ENCODE data around the gene MRC1.
"Not testable (repeated sequence)": the region's sequence is repeated elsewhere in the genome, so short reads cannot be mapped to it uniquely, and the experiment has no call there.

MRC1 gene

DNA sequence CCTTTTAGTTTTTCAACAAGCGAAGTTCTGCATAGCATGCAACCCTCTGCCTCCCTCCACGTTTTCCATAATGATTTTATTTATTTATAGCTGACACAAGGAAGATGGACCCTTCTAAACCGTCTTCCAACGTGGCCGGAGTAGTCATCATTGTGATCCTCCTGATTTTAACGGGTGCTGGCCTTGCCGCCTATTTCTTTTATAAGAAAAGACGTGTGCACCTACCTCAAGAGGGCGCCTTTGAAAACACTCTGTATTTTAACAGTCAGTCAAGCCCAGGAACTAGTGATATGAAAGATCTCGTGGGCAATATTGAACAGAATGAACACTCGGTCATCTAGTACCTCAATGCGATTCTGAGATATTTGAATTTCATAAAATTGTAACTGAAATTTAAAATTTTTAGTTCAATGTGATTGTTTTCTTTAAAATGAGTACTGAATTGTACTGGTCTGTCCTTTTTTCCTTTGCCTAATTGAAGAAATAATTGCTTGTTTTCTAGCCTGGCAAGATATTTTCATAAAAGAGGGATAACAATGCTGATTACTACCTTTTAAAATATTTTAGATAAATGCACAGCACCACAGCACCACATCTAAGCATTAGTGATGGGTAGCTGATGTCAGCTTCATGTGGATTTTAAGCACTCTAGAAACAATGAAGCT is 101.1 kb downstream of the MRC1 start:
- DNase-seq, result no peak

DNA sequence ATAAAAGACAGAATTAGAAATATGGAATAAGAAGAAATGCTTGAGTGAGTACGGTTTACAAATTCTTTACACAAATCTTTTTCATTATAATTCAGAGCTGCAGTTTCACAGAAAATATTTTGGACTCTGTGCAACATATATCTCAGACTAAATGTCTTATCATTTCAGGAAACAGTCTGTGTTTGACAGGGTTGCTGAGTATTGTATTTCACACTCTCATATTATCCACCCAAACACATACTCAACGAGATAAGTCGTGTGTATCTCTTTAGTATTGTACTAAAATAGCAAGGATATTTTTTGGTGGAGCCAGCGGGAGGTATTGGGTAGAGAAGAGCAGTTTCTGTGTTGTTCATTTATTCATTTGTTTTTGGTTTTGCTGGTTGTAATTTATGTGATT is 103.6 kb downstream of the MRC1 start:
- no peak for DNase-seq

DNA sequence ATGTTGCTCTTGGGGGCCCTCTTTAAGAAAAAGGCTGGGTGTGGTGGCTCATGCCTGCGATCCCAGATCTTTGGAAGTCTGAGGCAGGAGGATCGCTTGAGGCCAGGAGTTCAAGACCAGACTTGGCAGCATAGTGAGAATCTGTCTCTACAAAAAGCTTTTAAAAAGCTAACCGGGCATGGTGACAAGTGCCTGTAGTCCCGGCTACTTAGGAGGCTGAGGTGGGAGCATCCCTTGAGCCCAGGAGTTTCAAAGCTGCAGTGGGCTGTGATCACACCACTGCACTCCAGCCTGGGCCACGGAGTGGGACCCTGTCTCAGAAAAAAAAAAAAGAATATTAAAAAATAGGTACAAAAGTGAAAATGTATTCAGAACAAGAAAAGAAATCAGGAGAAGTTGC is 104.5 kb downstream of the MRC1 start:
- no peak for DNase-seq

DNA sequence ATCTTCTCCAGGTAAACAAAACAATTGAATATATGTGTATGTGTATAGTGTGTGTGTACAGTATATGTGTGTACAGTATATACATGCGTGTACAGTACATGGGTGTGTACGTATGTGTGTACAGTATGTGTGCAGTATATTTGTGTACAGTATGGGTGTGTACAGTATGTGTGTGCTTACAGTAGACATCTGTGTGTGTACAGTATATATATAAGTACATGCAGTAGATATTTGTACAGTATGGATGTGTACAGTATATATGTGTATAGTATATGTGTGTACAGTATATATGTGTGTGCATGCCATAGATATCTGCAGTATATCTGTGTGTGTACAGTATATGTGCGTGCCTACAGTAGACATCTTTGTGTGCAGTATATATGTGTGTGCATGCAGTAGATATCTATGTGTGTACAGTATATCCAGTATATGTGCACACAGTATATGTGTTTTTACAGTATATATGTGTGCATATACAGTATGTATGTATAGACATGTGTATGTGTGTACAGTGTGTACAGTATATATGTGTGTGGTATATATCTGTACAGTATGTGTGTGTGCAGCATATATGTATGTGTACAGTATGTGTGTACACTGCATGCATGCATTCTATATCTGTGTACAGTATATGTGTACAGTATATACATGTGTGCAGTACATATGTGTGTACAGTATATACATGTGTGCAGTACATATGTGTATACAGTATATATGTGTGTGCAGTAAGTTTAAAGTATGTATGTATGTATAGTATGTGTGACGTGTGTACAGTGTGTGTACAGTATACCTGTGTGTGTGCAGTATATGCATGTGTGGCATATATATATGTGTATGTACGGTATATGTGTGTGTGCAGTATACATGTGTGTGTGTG is 105.3 kb downstream of the MRC1 start:
- DNase-seq, result no peak

DNA sequence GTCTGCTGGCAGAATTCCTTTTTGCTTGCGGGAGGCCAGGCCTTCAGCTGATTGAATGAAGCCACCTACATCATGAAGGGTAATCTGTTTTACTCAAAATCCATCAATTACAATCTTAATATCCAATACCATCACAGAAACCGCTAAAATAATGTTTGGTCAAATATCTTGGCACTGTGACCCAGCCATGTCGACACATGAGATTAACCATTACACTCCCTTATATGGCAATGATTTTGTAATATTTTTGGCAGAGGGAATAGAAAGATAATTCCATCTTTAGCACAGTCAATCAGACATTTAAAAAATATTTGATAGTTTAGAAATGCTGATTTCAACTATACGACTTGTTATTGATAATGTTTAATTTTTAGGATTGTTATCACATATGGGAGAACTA is 106.0 kb downstream of the MRC1 start:
- DNase-seq, result no peak

DNA sequence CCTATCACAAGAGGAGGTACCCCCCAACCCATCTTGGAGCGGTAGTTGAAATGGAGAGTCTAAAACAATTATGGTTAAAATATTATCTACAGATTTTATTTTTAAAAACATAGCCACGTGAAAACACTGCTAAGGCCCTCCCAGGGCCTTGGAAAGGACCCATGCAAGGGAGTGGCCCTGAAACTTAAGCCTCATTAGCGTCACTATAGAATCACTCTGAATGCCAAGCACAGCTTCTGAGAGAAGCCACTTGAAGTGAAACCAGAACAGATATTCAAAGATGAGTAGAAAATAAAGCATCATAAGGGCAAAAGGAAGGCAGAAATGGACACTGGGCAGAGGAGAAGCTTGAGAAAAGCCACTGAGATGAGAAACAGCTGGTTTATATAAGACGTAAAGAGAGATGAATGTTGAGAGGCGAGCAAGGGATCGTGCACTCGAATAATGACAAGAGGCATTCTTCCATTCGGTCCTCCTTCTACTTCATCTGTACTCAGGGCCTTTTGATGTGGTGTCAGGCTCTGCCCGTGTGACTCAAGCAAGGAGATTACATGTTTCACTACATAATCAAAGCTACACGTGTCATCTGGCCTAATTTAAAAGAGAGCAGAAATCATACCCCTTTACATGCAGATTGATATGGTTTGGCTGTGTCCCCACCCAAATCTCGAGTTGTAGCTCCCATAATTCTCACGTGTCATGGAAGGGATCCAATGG is 109.2 kb downstream of the MRC1 start:
- DNase-seq, result no peak

DNA sequence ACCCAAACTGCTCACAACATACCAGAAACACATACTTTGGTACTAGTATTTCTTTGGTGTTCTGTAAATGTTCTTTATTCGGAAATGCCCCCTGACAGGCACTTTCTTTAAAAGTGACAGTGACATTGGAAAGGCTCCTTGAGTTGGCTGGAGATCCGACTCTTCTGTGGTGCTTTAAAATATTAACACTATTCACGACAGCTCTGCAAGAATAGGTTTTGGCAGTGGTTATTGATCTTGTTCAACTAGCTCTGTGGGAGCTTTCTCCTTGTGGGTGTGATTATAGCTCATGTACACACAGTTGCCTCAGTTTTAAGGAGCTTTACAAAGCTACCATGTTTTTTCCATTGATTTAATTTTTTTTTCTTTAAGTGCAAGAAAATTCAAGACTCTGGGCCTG is 112.2 kb downstream of the MRC1 start:
- no peak for DNase-seq

DNA sequence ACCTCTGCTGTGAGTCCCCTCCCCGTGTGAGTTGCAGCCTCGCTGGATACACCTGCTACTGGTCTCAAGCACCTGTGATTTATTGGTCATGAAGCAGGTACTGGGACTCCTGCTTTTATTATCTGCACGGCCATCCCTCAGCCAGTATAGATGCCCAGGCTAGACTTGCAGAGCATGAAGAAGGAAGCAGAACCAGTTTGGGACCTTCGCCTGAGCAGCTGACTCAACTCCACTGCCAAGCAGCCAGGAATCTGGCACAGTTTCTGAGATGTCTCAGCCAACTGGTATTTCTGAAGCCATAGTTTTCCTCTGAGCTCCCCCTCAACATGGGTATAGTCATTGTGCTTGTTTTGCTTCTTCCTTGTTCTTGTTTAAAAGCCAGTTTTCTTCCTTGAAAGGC is 114.6 kb downstream of the MRC1 start:
- no peak for DNase-seq

DNA sequence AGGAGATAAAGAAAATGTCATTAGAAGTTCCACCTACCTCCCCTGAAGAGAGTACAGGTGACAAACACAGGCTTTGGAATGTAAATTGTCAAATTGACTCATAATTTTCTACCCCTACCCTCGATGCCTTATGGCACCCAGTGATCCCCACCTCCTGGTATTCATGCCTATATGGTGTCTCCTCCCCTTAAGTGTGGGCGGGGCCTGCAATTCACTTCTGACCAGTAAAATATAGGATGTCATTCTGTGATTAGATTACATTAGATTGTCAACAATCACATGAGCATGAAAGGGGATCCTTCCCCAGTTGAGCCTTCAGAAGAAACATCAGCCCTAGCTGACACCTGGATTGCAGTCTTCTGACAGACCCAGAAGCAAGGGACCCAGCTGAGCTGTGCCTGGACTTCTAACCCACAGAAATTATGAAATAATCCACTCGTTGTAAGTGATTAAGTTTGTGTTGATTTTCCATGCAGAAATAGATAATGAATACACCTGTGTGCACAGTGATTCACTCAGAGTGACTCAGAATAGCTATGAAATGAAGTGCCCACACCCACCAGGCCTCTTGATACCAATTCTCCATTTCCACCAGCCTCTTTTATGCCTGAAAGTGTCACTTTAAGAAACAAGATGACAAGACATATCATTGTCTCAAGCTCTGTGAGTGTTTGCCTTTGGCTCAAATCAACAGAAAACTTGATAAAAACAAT is 134.0 kb downstream of the MRC1 start:
- DNase-seq, result no peak

DNA sequence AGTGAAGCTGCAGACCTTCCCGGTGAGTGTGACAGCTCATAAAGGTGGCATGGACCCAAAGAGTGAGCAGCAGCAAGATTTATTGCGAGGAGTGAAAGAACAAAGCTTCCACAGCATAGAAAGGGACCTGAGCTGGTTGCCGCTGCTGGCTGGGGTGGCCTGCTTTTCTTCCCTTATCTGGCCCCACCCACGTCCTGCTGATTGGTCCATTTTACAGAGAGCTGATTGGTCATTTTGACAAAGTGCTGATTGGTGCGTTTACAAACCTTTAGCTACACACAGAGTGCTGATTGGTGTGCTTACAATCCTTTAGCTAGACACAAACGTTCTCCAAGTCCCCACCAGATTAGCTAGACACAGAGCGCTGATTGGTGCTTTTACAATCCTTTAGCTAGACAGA is 141.1 kb downstream of the MRC1 start:
- DNase-seq, result not testable (repeated sequence)

DNA sequence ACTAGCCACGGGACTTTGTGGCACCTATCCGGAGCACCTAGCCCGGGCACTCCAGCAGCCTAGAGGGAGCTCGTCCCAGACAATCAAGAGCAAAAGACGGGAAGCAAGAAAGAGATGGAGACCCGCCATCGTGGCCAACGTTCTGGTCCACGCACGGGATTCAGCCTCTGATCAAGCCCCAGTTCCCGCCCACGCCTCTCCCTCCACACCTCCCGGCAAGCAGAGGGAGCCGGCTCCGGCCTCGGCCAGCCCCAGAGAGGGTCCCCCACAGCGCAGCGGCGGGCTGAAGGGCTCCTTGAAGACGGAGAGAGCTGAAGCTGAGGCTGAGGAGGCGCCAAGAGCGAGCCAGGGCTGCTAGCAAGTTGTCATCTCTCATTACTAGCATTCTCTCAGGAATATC is 141.6 kb downstream of the MRC1 start:
- DNase-seq, result no peak

DNA sequence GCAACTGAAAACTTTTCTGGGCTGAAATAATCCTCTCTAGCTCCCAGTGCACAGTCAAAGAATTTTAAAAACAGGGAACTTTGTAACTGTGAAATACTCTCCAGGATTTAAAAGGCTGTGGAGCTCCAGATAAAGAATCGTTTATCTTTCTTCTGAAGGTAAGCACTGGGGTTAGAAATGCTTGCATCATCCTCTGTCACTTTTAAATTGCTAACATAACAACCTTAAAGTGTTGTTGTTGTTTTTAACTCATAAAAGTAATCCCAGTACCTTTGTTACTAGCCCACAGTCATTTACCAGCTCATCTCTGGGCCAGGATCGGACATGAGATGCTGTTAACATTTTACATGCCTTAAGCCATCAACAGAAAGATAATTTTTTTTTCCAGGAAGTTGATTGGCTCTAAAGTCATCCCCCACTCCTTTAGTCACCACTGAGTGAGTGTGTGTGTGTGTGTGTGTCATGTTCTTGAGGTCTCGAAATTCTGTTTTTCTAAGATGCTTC is 142.8 kb downstream of the MRC1 start, which contains the start of gene SLC39A12:
Gene SLC39A12, plus strand, starts transcription at position 51 of the 504 bp plus-strand sequence. CDS start 1,359 bp downstream, outside the sequence.
- DNase-seq, result no peak

DNA sequence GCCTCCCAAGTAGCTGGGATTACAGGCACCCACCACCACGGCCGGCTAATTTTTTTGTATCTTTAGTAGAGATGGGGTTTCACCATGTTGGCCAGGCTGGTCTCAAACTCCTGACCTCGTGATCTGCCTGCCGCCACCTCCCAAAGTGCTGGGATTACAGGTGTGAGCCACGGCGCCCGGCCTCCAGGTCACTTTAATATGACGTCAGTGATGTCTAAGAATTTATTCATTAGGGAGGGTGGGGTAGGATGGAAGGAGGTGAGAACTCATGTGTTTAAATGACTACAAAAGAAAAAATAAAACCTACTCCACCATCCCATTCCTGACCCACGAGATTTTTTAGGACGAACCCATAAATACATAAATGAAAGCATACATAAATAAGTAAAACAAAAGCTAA is 145.2 kb downstream of the MRC1 start:
- not testable (repeated sequence) for DNase-seq

DNA sequence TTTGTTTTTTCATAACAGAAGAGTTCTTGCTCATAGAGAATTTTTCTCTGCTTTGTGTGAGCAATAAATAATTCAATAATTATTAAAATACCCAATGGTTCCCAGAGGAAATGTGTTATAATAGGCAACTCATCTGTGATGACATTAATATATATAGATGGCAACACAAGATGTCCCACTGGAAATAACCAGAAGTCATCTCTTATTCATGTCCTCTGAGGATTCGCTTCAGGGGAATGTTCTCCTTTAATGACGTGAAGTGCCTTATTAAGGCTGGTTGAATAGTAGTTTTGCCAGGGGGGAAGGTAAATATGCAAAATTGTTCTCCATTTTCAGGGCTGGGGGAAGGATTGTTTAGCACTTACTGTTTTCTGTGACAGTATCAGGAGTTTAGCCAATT is 145.7 kb downstream of the MRC1 start:
- DNase-seq, result no peak

DNA sequence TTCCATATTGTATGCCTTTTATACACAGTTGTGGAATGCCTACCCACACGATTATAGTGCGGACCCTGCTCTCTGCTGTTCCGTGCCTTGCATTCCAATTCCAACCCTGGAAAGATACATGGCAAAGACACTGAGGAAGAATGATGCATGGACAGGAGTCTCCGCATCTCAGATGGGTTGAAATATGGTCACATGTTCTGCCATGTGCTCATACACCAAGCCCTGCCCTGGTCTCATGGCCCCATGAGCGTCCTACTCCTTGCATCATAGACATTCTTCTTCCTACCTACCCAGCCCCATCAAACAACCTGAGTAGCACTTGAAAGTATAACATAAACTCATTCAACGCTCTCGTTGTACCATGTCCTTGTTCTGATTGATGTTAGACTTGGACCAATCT is 148.9 kb downstream of the MRC1 start:
- no peak for DNase-seq

DNA sequence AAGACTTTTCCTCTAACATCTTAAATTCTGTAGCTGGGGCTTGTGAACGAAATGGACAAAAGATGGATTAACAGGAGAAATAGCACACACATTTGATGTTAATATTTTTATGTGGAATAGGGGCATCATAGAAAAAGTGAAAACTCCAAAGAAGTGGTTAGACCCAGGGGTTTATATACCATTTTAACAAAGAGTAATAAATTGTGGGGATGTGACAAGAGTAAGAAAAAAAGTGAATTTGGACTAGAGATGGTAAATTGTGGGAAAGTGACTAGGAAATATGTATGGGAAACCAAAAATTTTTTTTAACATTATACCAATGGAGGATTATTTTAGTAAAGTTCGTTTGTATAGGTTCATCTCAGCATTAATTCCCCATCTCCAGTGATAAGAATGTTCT is 150.7 kb downstream of the MRC1 start:
- no peak for DNase-seq

Measured in activated T-cell treated with anti-CD3 and anti-CD28 coated beads for 4 hours (primary cell).